Right lobe of liver (tissue), 6 donors: ENCODE data around the gene ERGIC3. TPM values are rescaled to one million over a fixed set of nuclear protein-coding genes. Genes with fewer than 3 reads are reported as not detected.

ENCODE experiments used
- ATAC-seq, 4 donors: fragments of 200-7000 bp; cut with Tn5 transposase; one replicate each; pipeline ENCODE4 v1.9.1; 2020; ENCODE audit warnings: mild to moderate bottlenecking in 4 of 4, moderate library complexity in 4 of 4
- DNase-seq, 3 donors: peaks; one replicate each; pipeline ENCODE4 v3.0.0-alpha.2; 2020
- H3K27ac ChIP-seq, 3 donors: fragments of 200-600 bp; one replicate each; pipeline ENCODE4 v1.8.0; 2022
- H3K27me3 ChIP-seq, 2 donors: fragments of 200-600 bp; one replicate each; pipeline ENCODE4 v1.8.0; 2022
- H3K36me3 ChIP-seq, 4 donors: fragments of 200-600 bp; sonication (generic) in 1 of 4; one replicate each; pipeline versions ENCODE4 v1.5.1 to v1.8.0; 2017 to 2022; ENCODE audit warnings: control low read depth in 1 of 4
- H3K4me1 ChIP-seq, 4 donors: fragments of 200-600 bp; sonication (generic) in 1 of 4; one replicate each; pipeline versions ENCODE4 v1.5.1 to v1.8.0; 2017 to 2022; ENCODE audit warnings: control low read depth in 1 of 4
- H3K4me3 ChIP-seq, 3 donors: fragments of 200-600 bp; one replicate each; pipeline ENCODE4 v1.8.0; 2022
- H3K9me3 ChIP-seq, 4 donors: fragments of 200-600 bp; sonication (generic) in 1 of 4; one replicate each; pipeline versions ENCODE4 v1.5.1 to v1.8.0; 2017 to 2022; ENCODE audit warnings: control low read depth in 1 of 4
- CTCF ChIP-seq, 4 donors: fragments of 200-600 bp in 3 of 4; fragments of 450-650 bp in 1 of 4; IDR thresholded peaks; one replicate each; pipeline versions ENCODE4 v1.5.1 to v1.8.0; 2016 to 2022; ENCODE audit warnings: antibody characterized with exemption in 4 of 4, mild to moderate bottlenecking in 2 of 4
- POLR2A ChIP-seq: fragments of 450-650 bp; IDR thresholded peaks from one replicate; pipeline ENCODE4 v1.6.1; 2017; ENCODE audit warnings: antibody characterized with exemption, mild to moderate bottlenecking
- whole genome bisulfite sequencing: methylation state at CpG from one replicate; pipeline ENCODE4 v1.1.6; 2018; ENCODE audit warnings: low coverage, low lambda C conversion rate; ENCODE audit not compliant: insufficient coverage; ENCODE audit errors: missing lambda C conversion rate; 5-methylcytosine and 5-hydroxymethylcytosine counted together
- intact Hi-C, 2 donors: fragments of 100-400 bp; cut with DNase I; formaldehyde crosslinking; loops; one replicate each; pipeline versions ENCODE4 v1.11.2 to v1.14.1; 2022
- long read RNA-seq: library from polyadenylated mRNA; unstranded; transcript quantifications from one replicate; pipeline ENCODE4 v2.0.0, GENCODE V29; 2019
- total RNA-seq, 6 experiments: library from RNA; depleted of rRNA in 2 of 6; stranded (reverse); fragments of >200 nt in 2 of 6; fragmentation: NEBNext Ultra II Directional in 3 of 6; extraction: Animal tissue kit (Norgen Biotek cat#: 25700) in 3 of 6; gene quantifications; one replicate each; pipeline versions ENCODE4 v1.1.0 to v1.2.4, GENCODE V29; 2016 to 2023
- donor health status: DM: no; HTN: yes; CAD: no.
- donor health status: DM: no; HTN: no; CAD: no.
- donor health status: DM: no; HTN: no; CAD: no.
- donor health status: DM: no; HTN: yes; CAD: no.
- donor health status: DM: no; HTN: yes; CAD: no.

ERGIC3 gene
- 100 to 1,000 TPM in 4 of 6 experiments, 10 to 100 TPM in 2; 82.7 to 129 (median 112) TPM for total RNA-seq
- long read RNA-seq, transcript ERGIC3-202 (13 exons, 1,359 nt): major isoform, 51 of 59 reads
- long read RNA-seq, partial matches to known transcripts: 4 of 59 reads
- long read RNA-seq, other reads (novel, unspliced or antisense): 2 of 59 reads

- DNase-seq (peak; percentile 97 to 98 (median 98)), ATAC-seq (peak; percentile 99 to 100 (median 100))
- Histone ChIP-seq H3K27ac (peak within 1 kb of the TSS; percentile 39 to 66 (median 55)), H3K36me3 (no peaks in the 10 kb centered on the region), H3K9me3 (no peaks in the 10 kb centered on the region), H3K4me3 (peak within 1 kb of the TSS; percentile 70 to 99 (median 88)), H3K27me3 (no peaks in the 10 kb centered on the region), H3K4me1 (peaks cover 0 to 4% (median 0%) of the 10 kb centered on the region in 4 donors)
- TF ChIP-seq POLR2A (peak; percentile 57), CTCF (IDR thresholded peaks at IDR 0.05) (peak in 2 of 4 donors; percentile 7 to 13)
- intact Hi-C loops: no loop called here
- 5% methylated on average over 19 of the region's 57 CpGs for WGBS
These were observed at the start of gene ERGIC3 for GRCh38 chr20:35541783-35542662. ERGIC3 (plus strand) TSS chr20:35542078; CDS start chr20:35542098, 20 bp downstream.

- Histone ChIP-seq H3K36me3 (peaks cover 0 to 46% (median under 1%) of the 10 kb centered on the region in 4 donors), H3K27me3 (no peaks in the 10 kb centered on the region), H3K4me3 (no peak overlapping the region), H3K9me3 (no peaks in the 10 kb centered on the region), H3K4me1 (no peaks in the 10 kb centered on the region), H3K27ac (no peak overlapping the region)
- DNase-seq: no peak
- WGBS: 97% methylated on average over 6 of the region's 6 CpGs
- TF ChIP-seq CTCF (IDR thresholded peaks at IDR 0.05) (no peak), POLR2A (no peak)
- ATAC-seq: no peak
- intact Hi-C loops: no loop called here
These were observed 49.5 kb upstream of the ERGIC3 start for GRCh38 chr20:35492352-35492751.

GRCh38 chr20:35496481-35496880 is 45.4 kb upstream of the ERGIC3 start:
- Histone ChIP-seq H3K27ac (no peak overlapping the region), H3K4me3 (no peak overlapping the region), H3K9me3 (no peaks in the 10 kb centered on the region), H3K36me3 (peaks cover 0 to 66% (median 5%) of the 10 kb centered on the region in 4 donors), H3K4me1 (no peaks in the 10 kb centered on the region), H3K27me3 (no peaks in the 10 kb centered on the region)
- intact Hi-C loops: no loop called here
- ATAC-seq (no peak), DNase-seq (no peak)
- TF ChIP-seq POLR2A (no peak), CTCF (IDR thresholded peaks at IDR 0.05) (no peak)
- WGBS: 92% methylated on average over 2 of the region's 3 CpGs

GRCh38 chr20:35497320-35497719 is 44.6 kb upstream of the ERGIC3 start:
- peaks cover 0 to 72% (median 7%) of the 10 kb centered on the region in 4 donors for H3K36me3 ChIP-seq
- TF ChIP-seq POLR2A (no peak), CTCF (IDR thresholded peaks at IDR 0.05) (no peak)
- intact Hi-C loops: no loop called here
- no peak overlapping the region for H3K4me3 ChIP-seq
- no peaks in the 10 kb centered on the region for H3K4me1 ChIP-seq
- no peaks in the 10 kb centered on the region for H3K9me3 ChIP-seq
- ATAC-seq: no peak
- WGBS: 88% methylated on average over 4 of the region's 5 CpGs
- DNase-seq: no peak
- H3K27ac ChIP-seq: no peak overlapping the region
- H3K27me3 ChIP-seq: no peaks in the 10 kb centered on the region
